GM12878 (cell line): Measurements from ENCODE around the gene TIFAB.

ENCODE experiments used
- CREB1 ChIP-seq: IDR thresholded peaks from 2 replicates; pipeline ENCODE4 v1.6.1; 2012; ENCODE audit warnings: low read depth, mild to moderate bottlenecking, inconsistent platforms
- NFXL1 ChIP-seq: fragments of 450-650 bp; IDR thresholded peaks from 2 replicates; pipeline ENCODE4 v1.6.1; 2017; ENCODE audit warnings: antibody characterized with exemption, mild to moderate bottlenecking, borderline replicate concordance
- POLR2A ChIP-seq: IDR thresholded peaks from 2 replicates; pipeline ENCODE4 v1.6.1; 2011; ENCODE audit warnings: low read depth, mild to moderate bottlenecking, low read length
- SMAD5 ChIP-seq: IDR thresholded peaks from 2 replicates; pipeline ENCODE4 v1.6.1; 2016; ENCODE audit warnings: antibody characterized with exemption, low read depth
- TCF12 ChIP-seq: IDR thresholded peaks from 2 replicates; pipeline ENCODE4 v1.6.1; 2011; ENCODE audit warnings: low read depth, mild to moderate bottlenecking, low read length

DNA sequence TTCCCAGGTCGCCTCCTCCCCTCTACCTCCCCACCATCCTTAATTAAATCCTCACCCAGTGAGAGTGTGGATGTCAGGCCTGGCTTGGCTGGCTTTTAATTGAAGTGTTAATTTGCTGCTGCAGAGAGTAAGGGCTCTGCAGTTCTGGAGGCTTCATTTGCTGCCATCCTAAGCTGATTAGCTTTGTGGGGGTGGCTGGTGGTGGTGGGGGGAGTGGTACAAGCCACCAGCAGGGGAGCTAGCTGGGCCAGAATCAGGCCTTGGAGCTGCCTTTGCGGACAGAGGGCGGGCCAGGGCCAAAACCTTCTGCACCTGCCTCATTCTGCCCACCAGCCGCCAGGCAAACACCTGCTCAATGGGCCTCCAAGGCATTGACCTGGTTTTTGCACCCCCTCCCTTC is 26.8 kb upstream of the TIFAB start:
- TF ChIP-seq POLR2A (no peak), CREB1 (no peak), SMAD5 (no peak), TCF12 (no peak), NFXL1 (no peak)
